ENCODE data around the gene RGS19.

DNA sequence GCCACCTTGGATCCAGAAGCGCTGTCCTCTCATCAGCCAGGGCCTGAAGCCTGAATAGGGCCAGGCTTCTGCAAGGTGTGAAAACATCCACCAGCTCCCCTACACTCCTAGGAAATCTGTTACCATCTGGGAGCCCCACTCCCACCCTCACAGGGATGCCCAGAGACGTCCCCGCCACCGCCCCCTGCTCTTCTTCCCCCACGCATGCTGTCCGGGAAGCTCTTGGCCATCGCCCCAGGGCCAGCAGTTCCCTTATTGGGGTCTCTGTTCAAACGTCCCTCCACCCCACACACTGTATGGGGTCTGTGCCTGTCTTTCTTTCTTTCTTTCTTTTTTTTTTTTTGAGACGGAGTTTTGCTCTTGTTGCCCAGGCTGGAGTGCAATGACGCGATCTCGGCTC lies 3.8 kb downstream of the RGS19 start:
- no peak for TF ChIP-seq POLR2A (IDR thresholded peaks at IDR 0.05)
- TF ChIP-seq, protein P1, sequence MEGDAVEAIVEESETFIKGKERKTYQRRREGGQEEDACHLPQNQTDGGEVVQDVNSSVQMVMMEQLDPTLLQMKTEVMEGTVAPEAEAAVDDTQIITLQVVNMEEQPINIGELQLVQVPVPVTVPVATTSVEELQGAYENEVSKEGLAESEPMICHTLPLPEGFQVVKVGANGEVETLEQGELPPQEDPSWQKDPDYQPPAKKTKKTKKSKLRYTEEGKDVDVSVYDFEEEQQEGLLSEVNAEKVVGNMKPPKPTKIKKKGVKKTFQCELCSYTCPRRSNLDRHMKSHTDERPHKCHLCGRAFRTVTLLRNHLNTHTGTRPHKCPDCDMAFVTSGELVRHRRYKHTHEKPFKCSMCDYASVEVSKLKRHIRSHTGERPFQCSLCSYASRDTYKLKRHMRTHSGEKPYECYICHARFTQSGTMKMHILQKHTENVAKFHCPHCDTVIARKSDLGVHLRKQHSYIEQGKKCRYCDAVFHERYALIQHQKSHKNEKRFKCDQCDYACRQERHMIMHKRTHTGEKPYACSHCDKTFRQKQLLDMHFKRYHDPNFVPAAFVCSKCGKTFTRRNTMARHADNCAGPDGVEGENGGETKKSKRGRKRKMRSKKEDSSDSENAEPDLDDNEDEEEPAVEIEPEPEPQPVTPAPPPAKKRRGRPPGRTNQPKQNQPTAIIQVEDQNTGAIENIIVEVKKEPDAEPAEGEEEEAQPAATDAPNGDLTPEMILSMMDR (IDR thresholded peaks at IDR 0.05) = no peak
